Calu3 (cell line): ENCODE data around the gene UVRAG. TPM values are rescaled to one million over a fixed set of nuclear protein-coding genes. Genes with fewer than 3 reads are reported as not detected.

Experiments used
- BruUV-seq: library from RNA; stranded (reverse); fragments of 400-500 nt; replicated peaks from 2 replicates; lab custom pipeline; 2021; lab: Mats Ljungman, UMichigan
- CTCF ChIA-PET: fragments of 300-600 bp; sonication (Branson Sonifier 250); formaldehyde crosslinking; loops from one replicate; lab custom pipeline; 2022; ENCODE audit warnings: antibody characterized with exemption; lab: Charles Lee
- DNase-seq: peaks from one replicate; pipeline ENCODE4 v3.0.0; 2022
- H3K27ac Mint-ChIP-seq: one replicate; pipeline ENCODE4 v1.8.0; 2022; ENCODE audit warnings: mixed read lengths; ENCODE audit not compliant: unreplicated experiment
- H3K27me3 Mint-ChIP-seq: one replicate; pipeline ENCODE4 v1.8.0; 2022; ENCODE audit warnings: mixed read lengths; ENCODE audit not compliant: unreplicated experiment
- H3K36me3 Mint-ChIP-seq: one replicate; pipeline ENCODE4 v1.8.0; 2022; ENCODE audit warnings: mild to moderate bottlenecking, moderate library complexity, mixed read lengths; ENCODE audit not compliant: insufficient read depth, unreplicated experiment
- H3K4me1 Mint-ChIP-seq: one replicate; pipeline ENCODE4 v1.8.0; 2022; ENCODE audit warnings: mild to moderate bottlenecking, low read depth, mixed read lengths; ENCODE audit not compliant: unreplicated experiment
- H3K4me3 Mint-ChIP-seq: one replicate; pipeline ENCODE4 v1.8.0; 2022; ENCODE audit warnings: mild to moderate bottlenecking, low read depth, moderate library complexity, mixed read lengths; ENCODE audit not compliant: unreplicated experiment
- H3K9me3 Mint-ChIP-seq: one replicate; pipeline ENCODE4 v1.8.0; 2022; ENCODE audit warnings: low read depth, mixed read lengths; ENCODE audit not compliant: unreplicated experiment
- intact Hi-C: fragments of 100-400 bp; cut with micrococcal nuclease; formaldehyde crosslinking; loops from one replicate; pipeline ENCODE4 v1.10.0; 2022; ENCODE audit not compliant: unreplicated experiment
- total RNA-seq: library from RNA; stranded (reverse); gene quantifications from 2 replicates; pipeline ENCODE4 v1.2.3, GENCODE V29; 2022
- TF ChIP-seq, protein P1 (sequence below): fragments of 200-600 bp; IDR thresholded peaks from one replicate; pipeline ENCODE4 v1.8.0; 2022; ENCODE audit warnings: antibody characterized with exemption; ENCODE audit not compliant: unreplicated experiment

UVRAG gene
- total RNA-seq, 1 experiment from 2014 or later, result 18.5 TPM

DNA sequence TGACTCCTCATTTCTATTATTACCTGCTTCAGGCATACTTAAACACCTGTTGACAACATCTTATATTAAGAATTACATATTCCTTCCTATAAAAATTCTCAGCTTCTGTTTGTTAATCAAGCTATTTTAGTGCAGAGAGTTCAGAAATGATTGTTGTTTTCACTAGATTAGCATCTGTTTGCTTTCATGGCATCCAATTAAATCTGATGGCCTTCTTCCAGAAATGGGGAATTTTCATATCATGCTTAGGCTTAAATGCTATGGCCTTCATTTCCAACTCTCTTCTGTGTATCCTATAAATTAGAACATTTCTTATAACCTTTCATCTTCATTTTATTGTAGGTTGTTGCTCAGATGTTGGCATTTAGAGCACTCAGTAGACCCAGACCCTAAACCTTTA is 211.3 kb downstream of the UVRAG start:
- H3K27ac Mint-ChIP-seq, result no peak overlapping the region
- TF ChIP-seq, protein P1, sequence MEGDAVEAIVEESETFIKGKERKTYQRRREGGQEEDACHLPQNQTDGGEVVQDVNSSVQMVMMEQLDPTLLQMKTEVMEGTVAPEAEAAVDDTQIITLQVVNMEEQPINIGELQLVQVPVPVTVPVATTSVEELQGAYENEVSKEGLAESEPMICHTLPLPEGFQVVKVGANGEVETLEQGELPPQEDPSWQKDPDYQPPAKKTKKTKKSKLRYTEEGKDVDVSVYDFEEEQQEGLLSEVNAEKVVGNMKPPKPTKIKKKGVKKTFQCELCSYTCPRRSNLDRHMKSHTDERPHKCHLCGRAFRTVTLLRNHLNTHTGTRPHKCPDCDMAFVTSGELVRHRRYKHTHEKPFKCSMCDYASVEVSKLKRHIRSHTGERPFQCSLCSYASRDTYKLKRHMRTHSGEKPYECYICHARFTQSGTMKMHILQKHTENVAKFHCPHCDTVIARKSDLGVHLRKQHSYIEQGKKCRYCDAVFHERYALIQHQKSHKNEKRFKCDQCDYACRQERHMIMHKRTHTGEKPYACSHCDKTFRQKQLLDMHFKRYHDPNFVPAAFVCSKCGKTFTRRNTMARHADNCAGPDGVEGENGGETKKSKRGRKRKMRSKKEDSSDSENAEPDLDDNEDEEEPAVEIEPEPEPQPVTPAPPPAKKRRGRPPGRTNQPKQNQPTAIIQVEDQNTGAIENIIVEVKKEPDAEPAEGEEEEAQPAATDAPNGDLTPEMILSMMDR, result no peak
- no peak for DNase-seq
- H3K4me3 Mint-ChIP-seq, result no peak overlapping the region
- intact Hi-C loops, result no loop called here
- H3K36me3 Mint-ChIP-seq, result peaks cover 5% of the 10 kb centered on the region
- CTCF ChIA-PET, result no interaction called here
- no TSS peak for BruUV-seq
- H3K27me3 Mint-ChIP-seq, result no peaks in the 10 kb centered on the region
- H3K9me3 Mint-ChIP-seq, result no peaks in the 10 kb centered on the region
- peaks cover 43% of the 10 kb centered on the region for H3K4me1 Mint-ChIP-seq

DNA sequence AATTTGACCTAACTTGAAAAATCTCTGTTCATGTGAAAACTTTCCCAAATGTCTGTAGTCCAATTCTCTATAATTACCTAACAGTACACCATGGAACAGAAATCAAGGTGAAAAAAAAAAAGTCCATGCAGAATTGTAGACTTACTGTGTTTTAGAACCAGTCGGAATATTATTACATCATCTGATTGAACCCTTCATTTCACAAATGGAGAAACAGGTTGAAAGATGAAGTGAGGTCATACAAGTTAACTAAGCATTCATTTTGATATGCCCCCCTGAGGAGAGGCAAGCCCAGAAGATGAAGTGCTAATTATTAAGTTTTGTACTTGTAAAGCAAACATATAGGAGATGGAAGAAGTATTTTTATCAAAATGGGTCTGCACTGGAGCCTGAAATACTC is 211.9 kb downstream of the UVRAG start:
- Mint-ChIP-seq H3K27me3 (no peaks in the 10 kb centered on the region), H3K4me3 (no peak overlapping the region), H3K36me3 (peaks cover 7% of the 10 kb centered on the region), H3K9me3 (no peaks in the 10 kb centered on the region), H3K27ac (no peak overlapping the region), H3K4me1 (peaks cover 48% of the 10 kb centered on the region)
- no TSS peak for BruUV-seq
- intact Hi-C loops, result no loop called here
- CTCF ChIA-PET, result no interaction called here
- TF ChIP-seq, protein P1, result no peak
- DNase-seq, result no peak

GRCh38 chr11:76030286-76030685 is 215.3 kb downstream of the UVRAG start:
- H3K9me3 Mint-ChIP-seq, result no peaks in the 10 kb centered on the region
- CTCF ChIA-PET, result no interaction called here
- BruUV-seq, result no TSS peak
- peak overlapping the region; percentile 25 for H3K4me3 Mint-ChIP-seq
- intact Hi-C loops, result loop anchor here (5.0 kb wide), 1 partner anchor 47 kb away; no protein-coding TSS in a partner anchor
- H3K27ac Mint-ChIP-seq, result peak overlapping the region; percentile 76
- TF ChIP-seq, protein P1, result no peak
- no peaks in the 10 kb centered on the region for H3K27me3 Mint-ChIP-seq
- H3K36me3 Mint-ChIP-seq, result peaks cover 7% of the 10 kb centered on the region
- H3K4me1 Mint-ChIP-seq, result peaks cover 57% of the 10 kb centered on the region
- peak; percentile 29 for DNase-seq

DNA sequence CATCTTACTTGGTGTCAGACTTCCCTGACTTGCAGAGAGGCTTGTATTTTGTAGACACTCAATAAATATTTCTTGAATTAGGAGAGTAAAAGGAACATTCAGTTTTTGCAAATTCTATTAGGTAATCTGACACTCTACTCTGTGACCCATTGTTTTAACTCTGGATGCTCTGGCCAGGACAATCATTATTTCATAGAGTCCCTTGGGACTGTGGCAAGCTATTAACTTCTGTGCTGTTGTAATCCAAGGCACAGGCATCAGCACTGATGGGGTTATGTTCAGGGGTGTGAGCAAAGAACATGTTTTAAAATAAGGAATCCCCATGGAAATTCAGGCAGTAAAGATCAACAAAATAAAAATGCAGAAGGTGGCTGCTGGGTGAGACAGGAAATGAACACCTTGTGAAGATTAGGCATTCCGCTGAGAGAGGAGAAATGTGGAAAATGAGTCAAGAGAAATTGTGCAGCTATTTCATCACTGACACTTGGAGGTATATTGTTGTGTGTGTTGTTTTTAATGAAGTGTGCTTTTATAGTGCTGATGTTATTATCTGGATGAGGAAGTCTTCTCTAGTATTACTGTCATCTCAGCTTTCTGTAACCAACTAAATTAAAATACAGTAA is 216.1 kb downstream of the UVRAG start:
- H3K27ac Mint-ChIP-seq, result peak overlapping the region; percentile 76
- CTCF ChIA-PET, result no interaction called here

More for the DNA sequence above, 216.1 kb downstream of the UVRAG start:
- intact Hi-C loops, result loop anchor here (5.0 kb wide), 1 partner anchor 46 kb away; no protein-coding TSS in a partner anchor
- DNase-seq, result peak; percentile 2
- BruUV-seq, result TSS peak; percentile 20
- Mint-ChIP-seq H3K27me3 (no peaks in the 10 kb centered on the region), H3K4me3 (peak overlapping the region; percentile 25), H3K36me3 (peaks cover 7% of the 10 kb centered on the region), H3K4me1 (peaks cover 58% of the 10 kb centered on the region), H3K9me3 (no peaks in the 10 kb centered on the region)
- TF ChIP-seq, protein P1, result no peak
